ENCODE results near the gene VGLL1.
A peak's percentile ranks its signal among the peaks of the same experiment; 100 is the strongest.

Gene VGLL1, protein sequence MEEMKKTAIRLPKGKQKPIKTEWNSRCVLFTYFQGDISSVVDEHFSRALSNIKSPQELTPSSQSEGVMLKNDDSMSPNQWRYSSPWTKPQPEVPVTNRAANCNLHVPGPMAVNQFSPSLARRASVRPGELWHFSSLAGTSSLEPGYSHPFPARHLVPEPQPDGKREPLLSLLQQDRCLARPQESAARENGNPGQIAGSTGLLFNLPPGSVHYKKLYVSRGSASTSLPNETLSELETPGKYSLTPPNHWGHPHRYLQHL

DNA sequence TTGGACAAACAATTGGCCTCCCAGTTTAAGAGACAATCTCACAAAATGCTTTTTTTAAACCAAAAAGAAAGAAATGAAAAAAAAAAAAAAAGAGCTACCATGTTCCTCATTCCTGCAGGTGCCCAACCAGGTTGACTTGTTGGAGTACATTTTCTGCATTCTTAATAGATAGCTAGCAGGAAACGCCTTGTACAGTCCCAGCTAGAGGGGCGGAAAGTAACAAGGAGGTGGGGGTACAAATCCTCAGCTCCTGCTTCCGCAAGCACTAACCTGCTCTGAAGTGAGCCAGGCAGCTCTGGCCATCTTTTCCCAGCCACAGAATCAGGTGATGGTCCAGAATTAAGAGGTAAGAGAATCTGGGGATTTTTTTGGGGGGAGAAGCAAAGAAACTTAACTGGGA, at the start of gene VGLL1:
VGLL1 (plus strand) TSS at position 265 of the 400 bp plus-strand sequence. CDS start 3,806 bp downstream, outside the sequence.
- no peak for DNase-seq

DNA sequence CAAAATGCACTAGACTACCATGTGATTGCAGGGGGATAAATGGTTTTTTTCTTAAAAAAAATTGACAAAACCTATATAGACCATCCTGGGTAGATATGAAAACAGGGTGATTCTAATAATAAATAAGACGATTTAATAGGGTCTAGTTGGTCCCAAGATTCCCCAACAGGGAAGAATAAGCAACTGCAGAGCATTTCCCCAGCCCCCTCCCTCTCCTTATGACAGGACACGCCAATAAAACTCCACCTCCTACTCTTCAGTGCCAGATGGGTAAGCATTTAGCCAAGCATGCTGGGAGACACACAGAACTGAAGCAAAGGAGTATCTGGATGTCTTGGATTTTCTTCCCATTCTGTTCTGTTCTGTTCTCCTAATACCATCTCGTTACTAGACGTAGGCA, 44.4 kb upstream of the VGLL1 start, which contains the start of gene BRS3:
BRS3 (plus strand) TSS at position 301 of the 400 bp plus-strand sequence. CDS start 168 bp downstream, outside the sequence.
- no peak for DNase-seq

DNA sequence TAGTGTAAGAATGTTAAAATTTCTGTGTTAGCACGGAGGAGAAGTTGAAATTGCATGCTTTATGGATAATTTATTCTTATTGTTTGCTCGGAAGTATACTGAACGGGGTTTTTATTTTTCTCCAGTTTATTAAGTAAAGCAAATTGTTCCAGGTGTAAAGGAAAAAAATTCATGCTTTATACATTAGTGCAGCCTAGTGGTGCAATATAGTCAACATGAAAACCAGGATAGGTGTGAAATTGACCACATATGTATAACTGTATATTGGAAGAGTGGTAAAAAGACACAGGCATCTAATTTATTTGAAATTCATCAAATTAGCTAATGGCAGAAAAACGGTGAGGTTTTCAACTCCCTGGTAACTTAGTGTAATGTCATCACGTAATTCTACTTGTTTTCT, 43.3 kb upstream of the VGLL1 start:
- DNase-seq = no peak

DNA sequence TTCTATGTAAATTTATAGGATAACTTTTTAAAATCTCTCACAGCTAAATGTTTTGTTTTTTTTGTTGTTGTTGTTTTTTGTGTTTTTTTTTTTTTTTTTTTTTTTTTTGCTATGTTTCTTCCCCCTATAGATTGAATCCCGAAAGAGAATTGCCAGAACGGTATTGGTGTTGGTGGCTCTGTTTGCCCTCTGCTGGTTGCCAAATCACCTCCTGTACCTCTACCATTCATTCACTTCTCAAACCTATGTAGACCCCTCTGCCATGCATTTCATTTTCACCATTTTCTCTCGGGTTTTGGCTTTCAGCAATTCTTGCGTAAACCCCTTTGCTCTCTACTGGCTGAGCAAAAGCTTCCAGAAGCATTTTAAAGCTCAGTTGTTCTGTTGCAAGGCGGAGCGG, 40.2 kb upstream of the VGLL1 start:
- DNase-seq = no peak

DNA sequence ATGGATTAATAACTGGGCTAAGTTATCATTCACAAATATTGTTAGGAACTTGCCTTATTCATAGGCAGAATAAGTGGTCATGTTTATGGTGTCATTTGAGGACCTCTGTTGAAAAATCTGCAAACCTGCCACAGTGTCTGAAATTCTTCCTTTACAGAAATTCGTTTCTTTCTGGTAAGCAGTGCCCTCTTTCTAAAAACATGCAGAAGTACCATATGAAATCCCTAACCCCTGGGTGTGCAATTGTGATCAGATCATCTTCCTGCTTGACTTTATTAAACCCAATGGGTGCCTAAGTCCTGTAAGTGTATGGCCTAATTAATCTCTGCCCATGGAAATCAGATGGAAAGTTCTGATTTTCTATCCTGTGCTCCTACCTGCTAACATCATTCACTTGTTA, 39.0 kb upstream of the VGLL1 start:
- no peak for DNase-seq

DNA sequence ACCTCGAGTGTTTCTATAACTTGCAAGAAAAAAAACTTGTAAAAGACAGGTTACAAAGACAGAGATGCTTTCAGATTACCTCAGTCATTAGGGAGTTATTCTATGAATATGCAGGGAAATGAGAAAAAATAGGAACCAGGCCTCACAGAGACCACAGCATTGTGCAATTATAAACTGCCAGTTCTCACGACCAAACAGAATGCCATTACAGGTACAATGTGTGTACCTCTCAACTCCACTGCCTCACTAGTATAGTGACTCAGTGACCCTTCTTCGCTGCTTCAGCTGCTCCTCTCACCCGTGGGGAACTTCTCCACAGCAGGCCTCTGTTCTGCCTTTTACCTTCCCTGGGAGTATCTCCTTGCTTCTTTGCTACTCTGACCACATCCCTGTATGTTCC, 37.0 kb upstream of the VGLL1 start:
- no peak for DNase-seq

DNA sequence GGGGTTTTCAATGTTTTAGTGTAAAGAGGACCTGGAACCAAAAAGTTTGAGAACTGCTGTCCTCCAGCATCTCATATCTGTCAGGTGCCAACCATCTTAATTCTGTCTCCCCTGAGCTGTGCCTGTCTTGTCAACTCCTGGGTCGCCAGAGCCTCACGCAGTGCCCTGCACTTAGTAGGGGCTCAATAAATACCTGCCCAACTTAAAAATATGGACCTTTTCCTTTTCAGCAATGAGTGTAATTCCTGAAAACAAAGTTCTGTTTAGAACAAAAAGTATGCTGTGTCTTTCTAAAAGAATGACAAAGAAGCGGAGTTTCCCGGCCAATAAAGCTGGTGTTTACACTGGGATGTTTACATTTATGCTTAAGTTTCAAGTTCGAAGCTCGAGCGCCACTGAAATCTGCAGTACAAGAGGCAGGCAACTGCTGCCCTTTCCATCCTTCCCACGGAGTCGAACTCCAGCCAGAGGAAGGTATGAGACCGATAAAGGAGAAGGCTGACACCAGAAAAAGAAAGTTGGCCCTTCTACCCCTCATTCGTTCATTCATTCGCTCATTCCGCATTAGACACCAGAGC, 35.7 kb upstream of the VGLL1 start:
- no peak for DNase-seq

- peak; percentile 90 for DNase-seq
These were observed 35.1 kb upstream of the VGLL1 start for GRCh38 chrX:136496764-136497555.

DNA sequence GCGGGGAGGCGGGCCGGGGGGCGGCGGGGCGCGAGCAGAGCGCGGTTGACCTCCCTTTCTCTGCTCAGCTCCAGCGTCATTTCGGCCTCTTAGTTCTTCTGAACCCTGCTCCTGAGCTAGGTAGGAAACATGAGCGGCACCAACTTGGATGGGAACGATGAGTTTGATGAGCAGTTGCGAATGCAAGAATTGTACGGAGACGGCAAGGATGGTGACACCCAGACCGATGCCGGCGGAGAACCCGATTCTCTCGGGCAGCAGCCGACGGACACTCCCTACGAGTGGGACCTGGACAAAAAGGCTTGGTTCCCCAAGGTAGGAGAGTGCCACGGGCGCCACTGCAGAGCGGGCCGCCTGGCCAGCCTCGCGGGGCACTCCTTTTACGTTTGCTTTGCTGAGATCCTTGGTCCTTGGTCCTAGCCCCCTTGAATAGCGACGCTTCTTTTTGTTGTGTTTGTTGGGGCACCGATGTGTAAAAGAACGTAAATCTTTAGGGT, 34.4 kb upstream of the VGLL1 start, which contains the start of gene HTATSF1:
HTATSF1 (plus strand) TSS at position 37 of the 497 bp plus-strand sequence; CDS start at position 130, 93 bp downstream.
- DNase-seq = no peak

GRCh38 chrX:136519069-136519468, 12.9 kb upstream of the VGLL1 start:
- no peak for DNase-seq

DNA sequence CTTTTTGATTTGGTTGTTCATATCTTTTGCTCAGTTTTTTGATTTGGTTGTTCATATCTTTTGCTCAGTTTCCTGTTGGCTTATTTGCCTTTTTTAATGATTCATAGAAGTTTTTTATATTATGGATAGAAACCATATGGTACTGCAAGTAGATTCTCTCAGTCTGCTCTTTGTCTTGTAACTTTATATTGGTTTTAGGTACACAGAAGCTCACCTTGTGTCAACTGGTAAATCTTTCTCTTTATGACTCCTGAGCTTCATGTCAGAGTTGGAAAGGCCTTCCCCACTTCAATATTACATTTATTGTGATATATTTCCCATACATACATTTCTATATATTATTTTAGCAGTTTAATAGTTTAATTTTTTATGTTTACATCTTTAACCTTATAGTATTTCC, 8.2 kb upstream of the VGLL1 start:
- no peak for DNase-seq

- DNase-seq = no peak
These were observed 6.0 kb upstream of the VGLL1 start for GRCh38 chrX:136525738-136526606.

- DNase-seq = no peak
These were observed 3.2 kb upstream of the VGLL1 start for GRCh38 chrX:136528645-136529315.

DNA sequence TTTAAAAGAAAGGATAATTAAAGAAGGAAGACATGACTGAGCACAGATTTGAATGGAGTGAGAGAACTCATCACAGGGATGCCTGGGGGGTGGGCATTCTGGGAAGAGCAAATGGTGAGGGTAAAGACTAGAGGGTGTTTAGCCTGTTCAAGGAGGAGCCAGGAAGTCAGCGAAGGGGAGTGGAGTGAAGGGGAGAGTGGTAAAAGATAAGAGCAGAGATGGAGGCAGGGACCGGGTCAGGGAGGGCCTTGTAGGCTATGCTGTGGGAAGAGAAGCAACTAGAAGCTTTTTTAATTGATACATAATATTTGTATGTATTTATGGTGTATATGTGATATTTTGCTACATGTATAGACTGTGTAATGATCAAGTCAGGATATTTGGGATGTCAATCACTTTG, 2.2 kb upstream of the VGLL1 start:
- no peak for DNase-seq

GRCh38 chrX:136534131-136534530, 2.1 kb downstream of the VGLL1 start:
- DNase-seq = no peak

DNA sequence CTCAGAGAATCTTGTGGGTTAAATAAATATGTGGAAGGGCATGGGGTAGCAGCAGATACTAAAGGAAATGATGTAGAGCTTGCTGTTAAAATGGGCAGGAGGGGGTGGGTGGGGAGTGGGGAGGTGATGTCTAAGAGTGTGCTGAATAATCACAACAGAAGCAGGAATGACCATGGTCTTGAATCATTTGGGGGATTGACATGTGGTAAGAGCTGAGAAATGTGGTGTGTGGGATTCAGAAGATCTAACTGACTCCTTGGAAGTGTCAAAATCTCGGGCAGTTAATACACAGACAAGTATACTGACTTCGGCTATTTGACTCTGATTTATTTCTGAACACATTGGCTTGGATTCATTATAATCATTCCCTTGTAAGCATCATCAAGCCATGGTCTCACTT, 6.8 kb downstream of the VGLL1 start:
- no peak for DNase-seq

DNA sequence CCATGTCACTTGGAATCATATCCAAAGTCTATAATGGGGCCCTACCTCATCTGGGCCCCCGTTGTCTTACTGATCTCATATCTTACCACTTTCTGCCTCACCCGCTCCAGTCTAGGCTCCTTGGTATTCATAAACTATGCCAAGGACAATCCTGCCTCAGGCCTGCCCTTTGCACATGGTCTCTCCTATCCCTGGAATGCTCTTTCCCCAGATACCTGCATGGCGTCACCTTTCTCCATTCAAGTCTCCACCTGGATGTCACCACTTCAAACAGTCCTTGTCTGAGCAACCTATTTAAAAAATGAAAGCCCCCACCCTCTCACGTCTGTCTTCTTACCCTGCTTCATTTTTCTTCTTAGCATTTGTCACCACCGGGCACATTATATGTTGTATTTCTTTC, 8.2 kb downstream of the VGLL1 start:
- no peak for DNase-seq

DNA sequence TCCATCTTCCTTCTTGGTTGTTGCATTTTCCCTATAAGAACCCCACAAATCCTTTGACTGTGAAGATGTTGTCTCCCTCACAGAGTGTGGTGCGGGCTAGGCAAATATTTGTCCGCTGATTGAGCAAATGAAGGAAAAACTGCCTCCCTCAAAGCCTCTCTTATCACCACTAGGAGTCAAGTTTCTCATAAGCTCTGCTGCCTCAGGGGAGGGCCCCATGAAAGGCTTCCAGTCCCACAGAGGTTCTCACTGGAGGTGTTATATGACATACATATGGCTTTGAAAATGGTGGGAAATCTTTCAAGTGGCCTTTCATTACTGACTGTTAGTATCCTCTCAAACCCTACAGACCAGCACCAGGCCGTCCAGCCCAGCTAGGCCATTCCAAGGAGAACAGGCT, 9.3 kb downstream of the VGLL1 start:
- DNase-seq = no peak

GRCh38 chrX:136542281-136542680, 10.3 kb downstream of the VGLL1 start:
- DNase-seq = no peak

- DNase-seq = no peak
These were observed 14.4 kb downstream of the VGLL1 start for GRCh38 chrX:136546371-136546781.

GRCh38 chrX:136549226-136549625, 17.2 kb downstream of the VGLL1 start:
- DNase-seq = no peak

- DNase-seq = no peak
These were observed 19.4 kb downstream of the VGLL1 start for GRCh38 chrX:136551410-136551809.
